ENCODE measurements around the gene HLCS. TPM values are rescaled to one million over a fixed set of nuclear protein-coding genes. Genes with fewer than 3 reads are reported as not detected.
A peak's percentile ranks its signal among the peaks of the same experiment; 100 is the strongest.

Gene HLCS
- 20.4 and 25.0 TPM in 2 replicates for total RNA-seq (ENCODE audit: low replicate concordance)

DNA sequence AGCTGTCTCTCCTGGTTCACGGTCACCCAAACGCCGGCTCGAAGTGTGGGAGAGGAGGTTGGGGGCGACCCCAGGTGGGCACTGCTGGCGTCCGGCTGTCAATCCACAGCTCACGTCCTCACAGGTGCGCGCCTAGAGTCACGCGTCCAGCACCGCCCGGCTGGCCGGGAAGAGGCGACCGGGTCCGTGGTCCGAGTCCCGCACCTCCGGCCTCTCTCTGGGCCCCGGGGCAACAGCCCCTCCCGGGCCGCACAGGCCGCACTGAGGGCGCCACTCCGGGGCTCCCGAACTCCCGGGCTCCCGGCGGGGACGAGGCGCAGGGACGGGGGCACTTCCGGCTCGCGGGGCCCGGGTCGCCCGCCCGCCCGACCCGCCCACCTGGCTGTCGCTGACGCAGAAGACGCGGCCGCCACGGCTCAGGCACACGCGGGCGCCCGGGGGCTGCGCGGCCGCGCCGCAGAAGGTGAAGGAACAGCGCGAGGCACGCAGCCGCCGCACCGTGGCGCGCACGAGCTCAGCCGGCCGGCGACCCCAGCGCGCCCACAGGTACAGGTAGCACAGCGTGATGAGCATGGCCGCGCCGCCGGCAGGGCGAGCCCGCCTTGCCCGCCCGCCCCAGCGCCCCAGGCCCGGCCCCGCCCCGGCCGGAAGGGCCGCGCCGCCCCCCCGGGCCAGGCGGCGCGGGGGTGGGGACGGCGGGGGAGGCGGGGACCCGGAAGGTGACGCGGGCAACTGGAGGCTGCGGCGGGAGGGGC, at the start of gene HLCS:
HLCS (minus strand) TSS at position 604 of the 755 bp plus-strand sequence; CDS start at position 573, 31 bp downstream.
- TF ChIP-seq EZH2phosphoT487 (IDR thresholded peaks at IDR 0.05) (no peak), EZH2 (IDR thresholded peaks at IDR 0.05) (peak; percentile 37)
- TF ChIP-seq, protein P1, sequence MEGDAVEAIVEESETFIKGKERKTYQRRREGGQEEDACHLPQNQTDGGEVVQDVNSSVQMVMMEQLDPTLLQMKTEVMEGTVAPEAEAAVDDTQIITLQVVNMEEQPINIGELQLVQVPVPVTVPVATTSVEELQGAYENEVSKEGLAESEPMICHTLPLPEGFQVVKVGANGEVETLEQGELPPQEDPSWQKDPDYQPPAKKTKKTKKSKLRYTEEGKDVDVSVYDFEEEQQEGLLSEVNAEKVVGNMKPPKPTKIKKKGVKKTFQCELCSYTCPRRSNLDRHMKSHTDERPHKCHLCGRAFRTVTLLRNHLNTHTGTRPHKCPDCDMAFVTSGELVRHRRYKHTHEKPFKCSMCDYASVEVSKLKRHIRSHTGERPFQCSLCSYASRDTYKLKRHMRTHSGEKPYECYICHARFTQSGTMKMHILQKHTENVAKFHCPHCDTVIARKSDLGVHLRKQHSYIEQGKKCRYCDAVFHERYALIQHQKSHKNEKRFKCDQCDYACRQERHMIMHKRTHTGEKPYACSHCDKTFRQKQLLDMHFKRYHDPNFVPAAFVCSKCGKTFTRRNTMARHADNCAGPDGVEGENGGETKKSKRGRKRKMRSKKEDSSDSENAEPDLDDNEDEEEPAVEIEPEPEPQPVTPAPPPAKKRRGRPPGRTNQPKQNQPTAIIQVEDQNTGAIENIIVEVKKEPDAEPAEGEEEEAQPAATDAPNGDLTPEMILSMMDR (IDR thresholded peaks at IDR 0.05): peak; percentile 36
- no peaks in the 10 kb centered on the region for H3K27me3 ChIP-seq
- no peaks in the 10 kb centered on the region for H3K4me1 ChIP-seq
- H3K4me2 ChIP-seq: peak within 1 kb of the TSS; percentile 90
- H3K4me3 ChIP-seq: peak within 1 kb of the TSS; percentile 94
- peak within 1 kb of the TSS; percentile 98 for H2AFZ ChIP-seq (replicated peaks)
- H3K36me3 ChIP-seq: no peaks in the 10 kb centered on the region
- peaks cover 10% of the 10 kb centered on the region for H3K36me3 Mint-ChIP-seq
- H3K4me1 Mint-ChIP-seq: peaks cover 15% of the 10 kb centered on the region
- H3K9me3 Mint-ChIP-seq: no peaks in the 10 kb centered on the region
- H3K9ac ChIP-seq: no peak within 1 kb of the TSS
- no peaks in the 10 kb centered on the region for H3K9me3 ChIP-seq (ENCODE audit: low read depth)
- H3K27ac ChIP-seq: no peak within 1 kb of the TSS
- peaks cover 3% of the 10 kb centered on the region for H3K27me3 Mint-ChIP-seq (ENCODE audit: insufficient read depth, low read depth)
- DNase-seq (ENCODE audit: low spot score): peak; percentile 87
- H3K79me2 ChIP-seq (ENCODE audit: low read depth): no peaks in the 10 kb centered on the region
- peak within 1 kb of the TSS; percentile 88 for H3K4me3 Mint-ChIP-seq
- no peaks in the 10 kb centered on the region for H4K20me1 ChIP-seq (ENCODE audit: low read depth)
- peak within 1 kb of the TSS; percentile 75 for H3K27ac Mint-ChIP-seq
- H3F3A ChIP-seq (ENCODE audit: low read depth): peaks cover 28% of the 10 kb centered on the region

DNA sequence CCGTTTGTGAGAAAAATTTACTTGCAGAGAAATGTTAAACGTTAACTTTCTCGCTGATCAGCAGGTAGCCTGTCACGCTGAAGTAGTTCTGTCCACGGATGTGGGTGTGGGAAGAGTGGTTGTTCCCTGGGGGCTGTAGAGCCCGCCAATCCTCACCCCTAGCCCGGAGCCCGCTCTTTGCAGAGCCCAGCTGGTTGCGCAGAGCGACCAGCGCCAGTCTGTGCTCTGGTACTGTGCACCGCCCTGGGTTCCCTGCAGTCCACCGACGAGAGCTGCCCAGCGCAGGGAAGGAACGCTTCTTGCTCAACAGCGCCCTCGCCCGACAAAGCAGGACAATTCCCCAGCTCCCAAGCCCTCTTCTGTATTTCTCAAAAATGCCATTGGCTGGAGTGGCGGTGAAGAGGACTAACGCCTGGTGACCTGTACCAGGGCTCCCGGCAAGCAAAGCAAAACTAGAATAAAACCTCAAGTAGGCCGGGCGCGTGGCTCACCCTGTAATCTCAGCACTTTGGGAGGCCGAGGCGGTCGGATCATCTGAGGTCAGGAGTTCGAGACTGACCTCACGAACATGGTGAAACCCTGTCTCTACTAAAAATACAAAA, 43.4 kb upstream of the HLCS start:
- TF ChIP-seq, protein P1 (IDR thresholded peaks at IDR 0.05): peak; percentile 88
- no peak for TF ChIP-seq EZH2 (IDR thresholded peaks at IDR 0.05)
- Mint-ChIP-seq H3K27me3 (ENCODE audit: insufficient read depth, low read depth) (peaks cover 21% of the 10 kb centered on the region), H3K36me3 (no peaks in the 10 kb centered on the region), H3K4me3 (peak overlapping the region; percentile 16), H3K27ac (no peak overlapping the region), H3K9me3 (no peaks in the 10 kb centered on the region), H3K4me1 (peaks cover 24% of the 10 kb centered on the region)
- Histone ChIP-seq H3F3A (ENCODE audit: low read depth) (peaks cover 36% of the 10 kb centered on the region), H3K9ac (no peak overlapping the region), H3K27me3 (peaks cover 49% of the 10 kb centered on the region), H3K9me3 (ENCODE audit: low read depth) (no peaks in the 10 kb centered on the region), H3K79me2 (ENCODE audit: low read depth) (no peaks in the 10 kb centered on the region), H3K27ac (no peak overlapping the region), H3K4me3 (no peak overlapping the region), H3K4me2 (peak overlapping the region; percentile 54), H3K36me3 (no peaks in the 10 kb centered on the region), H2AFZ (replicated peaks) (peak overlapping the region; percentile 58), H3K4me1 (peaks cover 9% of the 10 kb centered on the region), H4K20me1 (ENCODE audit: low read depth) (no peaks in the 10 kb centered on the region)
- peak; percentile 92 for DNase-seq (ENCODE audit: low spot score)

DNA sequence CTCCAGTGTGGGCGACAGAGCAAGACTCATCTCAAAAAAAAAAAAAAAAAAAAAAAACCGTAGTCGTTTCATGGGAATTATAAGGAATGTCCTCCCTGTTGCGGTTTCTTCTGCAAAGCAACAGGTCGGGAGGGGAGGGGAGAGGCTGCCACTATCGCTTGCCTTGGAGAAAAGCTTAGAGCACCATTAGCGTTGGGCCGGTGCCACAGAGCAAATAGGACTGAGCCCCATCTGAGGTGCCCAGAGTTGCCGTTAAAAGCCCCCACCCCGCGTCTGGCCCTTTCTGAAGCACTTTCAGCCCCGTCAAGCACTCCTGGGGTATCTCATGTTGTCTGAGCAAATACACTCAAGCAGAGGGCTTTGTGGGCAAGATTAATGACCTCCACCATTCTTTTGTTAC, 42.3 kb upstream of the HLCS start:
- peak; percentile 52 for DNase-seq (ENCODE audit: low spot score)
- peak overlapping the region; percentile 19 for H3K4me2 ChIP-seq
- no peak overlapping the region for H3K4me3 ChIP-seq
- peaks cover 22% of the 10 kb centered on the region for H3K27me3 Mint-ChIP-seq (ENCODE audit: insufficient read depth, low read depth)
- TF ChIP-seq EZH2 (IDR thresholded peaks at IDR 0.05) (no peak), EZH2phosphoT487 (IDR thresholded peaks at IDR 0.05) (no peak)
- TF ChIP-seq, protein P1 (IDR thresholded peaks at IDR 0.05): no peak
- no peak overlapping the region for H2AFZ ChIP-seq (replicated peaks)
- H3K27me3 ChIP-seq: peaks cover 60% of the 10 kb centered on the region
- H3K36me3 Mint-ChIP-seq: no peaks in the 10 kb centered on the region
- no peaks in the 10 kb centered on the region for H4K20me1 ChIP-seq (ENCODE audit: low read depth)
- no peak overlapping the region for H3K4me3 Mint-ChIP-seq
- H3K4me1 Mint-ChIP-seq: peaks cover 24% of the 10 kb centered on the region
- H3K27ac ChIP-seq: no peak overlapping the region
- peaks cover 9% of the 10 kb centered on the region for H3K4me1 ChIP-seq
- no peak overlapping the region for H3K9ac ChIP-seq
- H3K79me2 ChIP-seq (ENCODE audit: low read depth): no peaks in the 10 kb centered on the region
- no peaks in the 10 kb centered on the region for H3K9me3 ChIP-seq (ENCODE audit: low read depth)
- no peak overlapping the region for H3K27ac Mint-ChIP-seq
- H3F3A ChIP-seq (ENCODE audit: low read depth): peaks cover 38% of the 10 kb centered on the region
- H3K9me3 Mint-ChIP-seq: no peaks in the 10 kb centered on the region
- H3K36me3 ChIP-seq: no peaks in the 10 kb centered on the region
